SK-N-SH (cell line): ENCODE data around the gene COL25A1. TPM values are rescaled to one million over a fixed set of nuclear protein-coding genes. Genes with fewer than 3 reads are reported as not detected.
"Not testable (repeated sequence)": the region's sequence is repeated elsewhere in the genome, so short reads cannot be mapped to it uniquely, and the experiment has no call there.

Experiments
- CTCF ChIA-PET: fragments of 300-600, 350-600 bp; formaldehyde crosslinking; extraction: SDS; loops from one replicate; lab custom pipeline; 2021; lab: Yijun Ruan, JAX
- POLR2A ChIA-PET: fragments of 350-600 bp; sonication (Branson Sonifier 250); formaldehyde crosslinking; extraction: SDS; loops from one replicate; lab custom pipeline; 2020; ENCODE audit warnings: antibody characterized with exemption, inconsistent platforms; lab: Yijun Ruan, JAX
- DNase-seq: peaks from one replicate; pipeline ENCODE4 v3.0.0; 2012
- H2AFZ ChIP-seq: fragments of 200-600 bp; sonication (generic); 2 replicates; pipeline ENCODE4 v1.8.1; 2016; ENCODE audit warnings: antibody characterized with exemption, mild to moderate bottlenecking, low read depth
- H3F3A ChIP-seq: fragments of 200-600 bp; sonication (generic); replicated peaks from 2 replicates; pipeline ENCODE3; 2016; ENCODE audit warnings: antibody characterized with exemption, mild to moderate bottlenecking; ENCODE audit not compliant: insufficient read depth
- H3K27ac ChIP-seq, 2 experiments: fragments of 200-500 bp in 1 of 2; fragments of 200-600 bp in 1 of 2; sonication (Bioruptor generic) in 1 of 2; sonication (generic), shearing (Covaris generic) in 1 of 2; 2 replicates each; pipeline versions ENCODE4 v1.5.1 to v1.6.1; 2014 to 2016; ENCODE audit warnings: low read depth in 2 of 2, inconsistent platforms in 1 of 2, low read length in 1 of 2, mild to moderate bottlenecking in 1 of 2, mixed read lengths in 1 of 2
- H3K27me3 ChIP-seq: fragments of 200-600 bp; sonication (generic), shearing (Covaris generic); 2 replicates; pipeline ENCODE4 v1.6.1; 2016; ENCODE audit warnings: mixed run types; ENCODE audit not compliant: insufficient read depth
- H3K36me3 ChIP-seq, 2 experiments: fragments of 200-500 bp in 1 of 2; fragments of 200-600 bp in 1 of 2; sonication (Bioruptor generic) in 1 of 2; sonication (generic) in 1 of 2; replicated peaks in 1 of 2; 2 replicates each; pipeline versions ENCODE3 to v1.5.1; 2014 to 2016; ENCODE audit warnings: low read length in 1 of 2, mild to moderate bottlenecking in 1 of 2; ENCODE audit not compliant: insufficient read depth in 2 of 2, control insufficient read depth in 1 of 2
- H3K4me1 ChIP-seq, 2 experiments: fragments of 200-500 bp in 1 of 2; fragments of 200-600 bp in 1 of 2; sonication (Bioruptor generic) in 1 of 2; sonication (generic), shearing (Covaris generic) in 1 of 2; 2 replicates each; pipeline versions ENCODE4 v1.5.1 to v1.6.1; 2014 to 2016; ENCODE audit warnings: low read depth in 1 of 2, low read length in 1 of 2, mixed run types in 1 of 2; ENCODE audit not compliant: insufficient read depth in 2 of 2, control insufficient read depth in 1 of 2
- H3K4me2 ChIP-seq: fragments of 200-600 bp; sonication (generic), shearing (Covaris generic); 2 replicates; pipeline ENCODE4 v1.6.1; 2017; ENCODE audit warnings: mixed run types
- H3K4me3 ChIP-seq, 2 experiments: fragments of 200-500 bp in 1 of 2; fragments of 200-600 bp in 1 of 2; sonication (Bioruptor generic) in 1 of 2; sonication (generic), shearing (Covaris generic) in 1 of 2; 2 replicates each; pipeline versions ENCODE4 v1.5.1 to v1.8.1; 2014 to 2016; ENCODE audit warnings: low read depth in 2 of 2, inconsistent platforms in 1 of 2, low read length in 1 of 2, mild to moderate bottlenecking in 1 of 2, mixed read lengths in 1 of 2, moderate library complexity in 1 of 2
- H3K79me2 ChIP-seq: fragments of 200-600 bp; sonication (generic); 2 replicates; pipeline ENCODE4 v1.8.1; 2017; ENCODE audit warnings: mild to moderate bottlenecking; ENCODE audit not compliant: insufficient read depth
- H3K9ac ChIP-seq: fragments of 200-600 bp; sonication (generic); 2 replicates; pipeline ENCODE4 v1.6.1; 2017; ENCODE audit warnings: mixed run types
- H3K9me2 ChIP-seq: fragments of 200-600 bp; sonication (generic); 2 replicates; pipeline ENCODE4 v1.6.1; 2017; ENCODE audit warnings: mixed run types
- H3K9me3 ChIP-seq: fragments of 200-600 bp; sonication (generic); 2 replicates; pipeline ENCODE4 v1.6.1; 2017; ENCODE audit warnings: mixed run types, mild to moderate bottlenecking, moderate library complexity
- H4K20me1 ChIP-seq: fragments of 200-600 bp; sonication (generic); 2 replicates; pipeline ENCODE4 v1.6.1; 2017; ENCODE audit warnings: mild to moderate bottlenecking, mixed run types; ENCODE audit not compliant: insufficient read depth
- TCF12 ChIP-seq: IDR thresholded peaks from 2 replicates; pipeline ENCODE4 v1.4.0; 2012
- WGBS: methylation state at CpG from one replicate; pipeline ENCODE4 v1.1.6; 2017; ENCODE audit warnings: low lambda C conversion rate; 5-methylcytosine and 5-hydroxymethylcytosine counted together
- polyA plus RNA-seq, 3 experiments: library from polyadenylated mRNA; depleted of rRNA; stranded (reverse); fragments of >200 nt; gene quantifications; 2 replicates each; pipeline ENCODE4 v1.2.3, GENCODE V29; 2012
- TF ChIP-seq, protein P1 (sequence below): fragments of 150-350 bp; IDR thresholded peaks from 2 replicates; pipeline ENCODE4 v1.6.1; 2017; ENCODE audit warnings: antibody characterized with exemption, low read length, low read depth, borderline replicate concordance
- TF ChIP-seq, protein P2 (sequence below): fragments of 200-600 bp; sonication (generic); IDR thresholded peaks from 2 replicates; pipeline ENCODE4 v1.6.1; 2017; ENCODE audit warnings: antibody characterized with exemption, mild to moderate bottlenecking, moderate library complexity

COL25A1 gene
- polyA plus RNA-seq, 1 of the 3 experiments (the other 2 are of a cell fraction), result not detected

DNA sequence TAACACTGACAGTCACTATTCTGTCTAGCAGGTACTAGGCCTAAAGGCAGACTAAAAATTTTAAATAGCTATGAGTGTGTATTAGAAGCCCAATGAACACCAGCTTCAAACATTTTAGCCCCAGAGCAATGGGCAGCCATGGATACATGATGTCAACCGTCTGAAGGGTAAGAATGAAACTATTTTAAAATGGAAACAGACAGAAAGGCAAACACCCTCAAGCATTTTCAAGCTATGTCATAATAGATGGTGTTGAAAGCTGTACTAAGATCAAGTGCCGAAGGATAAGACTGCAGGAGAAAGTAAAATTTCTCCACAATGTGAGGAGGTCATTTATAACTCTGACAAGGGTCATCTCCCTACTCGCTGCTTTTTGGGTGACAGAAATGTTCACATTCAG is 225.0 kb downstream of the COL25A1 start:
- H3K9me2 ChIP-seq, result no peaks in the 10 kb centered on the region
- H3K9me3 ChIP-seq, result no peaks in the 10 kb centered on the region
- no peaks in the 10 kb centered on the region for H3K36me3 ChIP-seq
- no peak overlapping the region for H3K9ac ChIP-seq
- 12% methylated on average over 3 of the region's 3 CpGs for WGBS
- no peak overlapping the region for H2AFZ ChIP-seq
- no peaks in the 10 kb centered on the region for H3K79me2 ChIP-seq
- no peak overlapping the region for H3K4me2 ChIP-seq
- no peaks in the 10 kb centered on the region for H3K4me1 ChIP-seq
- no peaks in the 10 kb centered on the region for H3K27me3 ChIP-seq
- TF ChIP-seq, protein P1, sequence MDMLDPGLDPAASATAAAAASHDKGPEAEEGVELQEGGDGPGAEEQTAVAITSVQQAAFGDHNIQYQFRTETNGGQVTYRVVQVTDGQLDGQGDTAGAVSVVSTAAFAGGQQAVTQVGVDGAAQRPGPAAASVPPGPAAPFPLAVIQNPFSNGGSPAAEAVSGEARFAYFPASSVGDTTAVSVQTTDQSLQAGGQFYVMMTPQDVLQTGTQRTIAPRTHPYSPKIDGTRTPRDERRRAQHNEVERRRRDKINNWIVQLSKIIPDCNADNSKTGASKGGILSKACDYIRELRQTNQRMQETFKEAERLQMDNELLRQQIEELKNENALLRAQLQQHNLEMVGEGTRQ, result no peak
- TF ChIP-seq TCF12, result no peak
- TF ChIP-seq, all 33 proteins: peak for 0
- H3F3A ChIP-seq, result no peaks in the 10 kb centered on the region
- no peak overlapping the region for H3K27ac ChIP-seq
- no peaks in the 10 kb centered on the region for H4K20me1 ChIP-seq
- ChIA-PET POLR2A (no interaction called here), CTCF (no interaction called here)
- H3K4me3 ChIP-seq, result no peak overlapping the region
- no peak for DNase-seq

DNA sequence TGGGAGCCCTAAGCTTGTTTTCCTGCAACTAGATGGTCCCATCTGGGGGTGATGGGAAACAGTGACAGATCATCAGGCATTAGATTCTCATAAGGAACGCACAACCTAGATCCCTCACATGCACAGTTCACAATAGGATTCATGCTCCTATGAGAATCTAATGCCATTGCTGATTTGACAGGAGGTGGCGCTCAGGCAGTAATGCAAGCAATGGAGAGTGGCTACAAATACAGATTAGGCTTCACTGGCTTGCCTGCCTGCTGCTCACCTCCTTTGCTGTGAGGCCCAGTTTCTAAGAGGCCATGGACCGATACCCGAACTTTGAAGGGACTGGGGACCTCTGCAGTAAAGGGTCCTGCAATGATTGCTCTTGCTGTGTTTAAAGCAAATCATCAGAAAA is 225.7 kb downstream of the COL25A1 start:
- H2AFZ ChIP-seq, H3K27me3 ChIP-seq, H3K27ac ChIP-seq, H4K20me1 ChIP-seq, H3K4me3 ChIP-seq, POLR2A ChIA-PET, CTCF ChIA-PET, H3K9ac ChIP-seq, H3K79me2 ChIP-seq, DNase-seq, H3F3A ChIP-seq, H3K36me3 ChIP-seq, H3K4me2 ChIP-seq, H3K9me3 ChIP-seq, H3K9me2 ChIP-seq, H3K4me1 ChIP-seq: not testable (repeated sequence)
- WGBS, result 30% methylated on average over 4 of the region's 4 CpGs
- TF ChIP-seq, protein P2, sequence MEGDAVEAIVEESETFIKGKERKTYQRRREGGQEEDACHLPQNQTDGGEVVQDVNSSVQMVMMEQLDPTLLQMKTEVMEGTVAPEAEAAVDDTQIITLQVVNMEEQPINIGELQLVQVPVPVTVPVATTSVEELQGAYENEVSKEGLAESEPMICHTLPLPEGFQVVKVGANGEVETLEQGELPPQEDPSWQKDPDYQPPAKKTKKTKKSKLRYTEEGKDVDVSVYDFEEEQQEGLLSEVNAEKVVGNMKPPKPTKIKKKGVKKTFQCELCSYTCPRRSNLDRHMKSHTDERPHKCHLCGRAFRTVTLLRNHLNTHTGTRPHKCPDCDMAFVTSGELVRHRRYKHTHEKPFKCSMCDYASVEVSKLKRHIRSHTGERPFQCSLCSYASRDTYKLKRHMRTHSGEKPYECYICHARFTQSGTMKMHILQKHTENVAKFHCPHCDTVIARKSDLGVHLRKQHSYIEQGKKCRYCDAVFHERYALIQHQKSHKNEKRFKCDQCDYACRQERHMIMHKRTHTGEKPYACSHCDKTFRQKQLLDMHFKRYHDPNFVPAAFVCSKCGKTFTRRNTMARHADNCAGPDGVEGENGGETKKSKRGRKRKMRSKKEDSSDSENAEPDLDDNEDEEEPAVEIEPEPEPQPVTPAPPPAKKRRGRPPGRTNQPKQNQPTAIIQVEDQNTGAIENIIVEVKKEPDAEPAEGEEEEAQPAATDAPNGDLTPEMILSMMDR, result 0 out of 2 replicates have a peak, but pooled peaks have one; percentile 9

DNA sequence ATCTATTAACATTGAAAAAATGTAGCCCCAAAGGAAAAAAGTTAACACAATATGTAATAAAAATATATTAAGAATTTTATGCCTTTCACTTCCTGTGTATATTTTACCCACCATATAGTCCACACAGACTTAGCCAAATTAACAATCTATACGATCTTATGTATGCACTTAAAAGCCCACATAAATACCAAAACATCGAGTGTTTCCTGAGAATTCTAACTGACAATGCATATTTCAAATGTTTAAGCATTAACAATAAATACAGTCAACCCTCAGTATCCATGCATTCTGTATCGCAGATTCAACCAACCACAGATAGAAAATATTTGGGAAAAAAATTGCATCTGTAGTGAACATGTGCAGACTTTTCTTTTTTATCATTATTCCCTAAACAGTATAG is 226.8 kb downstream of the COL25A1 start:
- Histone ChIP-seq H2AFZ (no peak overlapping the region), H3K27me3 (no peaks in the 10 kb centered on the region), H3K9me3 (no peaks in the 10 kb centered on the region), H3K4me2 (no peak overlapping the region), H3K4me3 (no peak overlapping the region), H3K79me2 (no peaks in the 10 kb centered on the region), H3K36me3 (no peaks in the 10 kb centered on the region), H3K9ac (no peak overlapping the region), H3K9me2 (no peaks in the 10 kb centered on the region), H4K20me1 (no peaks in the 10 kb centered on the region), H3F3A (no peaks in the 10 kb centered on the region), H3K27ac (no peak overlapping the region), H3K4me1 (no peaks in the 10 kb centered on the region)
- TF ChIP-seq, protein P2, result no peak
- WGBS, result 3% methylated on average over 3 of the region's 3 CpGs
- DNase-seq, result no peak
- CTCF ChIA-PET, result no interaction called here
- POLR2A ChIA-PET, result no interaction called here
